A204.1 (cell line): ENCODE measurements around the gene KCNK2.

Experiments used
- FAIRE-seq: peaks from 2 replicates; lab custom pipeline; 2012; peaks lifted over from hg19 to GRCh38; lab: Jason Lieb, UNC

The KCNK2 gene

GRCh38 chr1:215082532-215083382 is at the start of gene KCNK2:
Gene KCNK2, plus strand, starts transcription at chr1:215082737. Its CDS starts 649 bp downstream, at chr1:215083386.
- FAIRE-seq, result no peak

- no peak for FAIRE-seq
These were observed 49.5 kb upstream of the KCNK2 start for GRCh38 chr1:215032911-215033526.

DNA sequence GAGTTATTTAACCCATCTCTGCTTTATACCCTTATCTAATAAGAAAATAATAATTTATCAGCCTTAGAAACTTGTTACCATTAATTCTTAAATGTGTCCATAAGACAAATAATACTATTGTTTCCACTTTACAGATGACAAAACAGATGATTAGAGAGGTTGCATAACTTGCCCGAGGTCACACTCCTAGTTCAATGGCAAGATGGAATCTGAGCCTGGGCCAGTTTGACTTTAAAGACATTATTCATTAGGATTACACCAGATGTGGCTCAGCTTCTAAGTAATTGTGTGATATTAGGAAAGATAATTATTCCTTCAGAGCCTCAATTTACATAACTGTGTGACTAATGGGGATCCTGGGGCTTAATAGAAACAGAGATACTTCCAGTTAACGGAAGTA is 42.3 kb upstream of the KCNK2 start:
- FAIRE-seq, result no peak

DNA sequence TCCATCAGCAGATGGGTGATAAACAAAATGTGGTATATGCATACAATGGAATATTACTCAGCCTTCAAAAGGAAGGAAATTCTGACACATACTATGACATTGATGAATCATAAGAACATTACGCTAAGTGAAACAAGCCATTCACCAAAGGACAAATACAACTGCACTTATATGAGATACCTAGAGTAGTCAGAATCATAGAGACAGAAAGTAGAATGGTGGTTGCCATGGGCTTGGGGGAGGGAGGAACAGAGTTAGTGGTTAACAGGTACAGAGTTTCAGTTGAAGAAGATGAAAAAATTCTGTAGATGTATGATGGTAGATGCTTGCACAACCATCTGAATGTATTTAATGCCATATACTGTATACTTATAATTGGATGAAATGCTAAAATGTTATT is 39.1 kb upstream of the KCNK2 start:
- no peak for FAIRE-seq

DNA sequence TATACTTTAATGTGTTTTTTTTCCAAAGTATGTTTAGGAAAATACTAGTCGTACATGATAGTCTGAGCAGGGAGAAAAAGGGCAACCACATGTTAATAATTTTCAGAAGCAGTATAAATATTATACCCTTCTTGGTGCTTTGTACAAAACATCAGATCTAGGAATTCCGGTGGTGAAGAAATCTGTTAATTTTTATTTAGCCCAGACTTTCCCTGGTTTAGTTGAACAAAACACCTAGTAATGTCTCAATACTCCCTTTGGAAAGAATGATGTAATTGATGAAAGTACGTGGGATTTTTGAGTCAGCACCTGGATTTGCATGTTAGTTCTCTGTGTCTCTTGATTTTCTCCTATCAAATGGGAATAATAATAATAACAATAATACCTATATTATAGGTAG is 38.4 kb upstream of the KCNK2 start:
- FAIRE-seq, result no peak

DNA sequence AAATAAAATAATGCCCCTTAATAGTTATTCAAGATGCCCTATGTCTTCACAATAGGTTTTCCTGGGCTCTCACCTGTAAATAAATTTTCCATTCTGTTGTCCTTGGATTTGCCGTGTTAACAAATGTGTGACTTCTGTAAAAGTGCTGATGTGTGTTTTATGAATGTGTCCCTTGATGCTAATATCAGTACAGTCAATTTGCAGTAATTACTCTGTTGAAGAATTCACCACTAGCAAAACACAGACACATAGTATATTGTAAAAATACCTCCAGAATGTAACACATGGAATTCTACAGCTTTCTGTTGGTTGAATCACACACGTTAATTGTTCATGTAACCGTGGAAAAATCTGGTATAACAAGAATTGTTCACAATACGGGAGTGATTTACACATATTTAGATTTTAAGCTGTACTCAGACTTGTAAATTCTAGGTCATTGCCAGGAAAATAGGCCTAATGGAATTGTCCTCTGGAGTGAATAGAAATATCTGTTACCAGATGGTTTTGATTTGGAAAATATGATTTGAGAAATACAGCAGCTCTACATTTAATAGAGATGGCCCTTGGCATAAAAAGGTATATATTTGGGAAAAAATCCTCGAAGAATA is 36.7 kb upstream of the KCNK2 start:
- FAIRE-seq, result no peak

DNA sequence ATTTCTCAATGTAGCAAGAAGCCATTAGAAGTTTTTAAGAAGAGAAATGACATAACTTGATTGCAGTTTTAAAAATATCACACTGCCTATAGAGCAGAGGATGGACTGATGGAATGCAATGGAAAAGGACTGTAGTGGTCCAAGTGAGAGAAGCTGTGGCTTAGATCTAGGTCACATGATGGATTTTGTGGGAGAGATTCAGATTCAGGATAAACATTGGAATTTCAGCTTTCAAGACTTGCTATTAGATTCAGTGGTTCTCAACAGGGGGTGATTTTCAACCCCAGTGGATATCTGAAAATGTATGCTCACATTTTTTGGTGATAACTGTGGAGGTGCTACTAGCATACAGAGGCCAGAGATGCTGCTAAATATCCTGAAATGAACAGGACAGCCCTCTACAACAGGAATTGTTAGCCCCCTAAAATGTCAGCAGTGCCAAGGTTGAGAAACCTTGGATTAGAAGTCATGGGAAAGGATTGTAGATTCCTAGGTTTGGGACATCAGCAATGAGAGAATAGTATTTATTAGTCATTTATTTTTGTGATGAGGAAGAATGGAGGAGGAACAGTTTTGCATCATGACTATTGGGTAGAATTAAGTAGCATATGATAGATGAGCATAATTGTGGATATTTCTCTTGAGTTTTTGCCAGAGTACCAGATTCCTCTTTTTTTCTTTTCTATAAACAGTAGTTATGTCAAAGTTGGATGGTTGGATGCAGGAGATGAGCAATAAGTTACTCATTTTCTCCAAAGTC is 30.1 kb upstream of the KCNK2 start:
- FAIRE-seq, result no peak

GRCh38 chr1:215054266-215054665 is 28.3 kb upstream of the KCNK2 start:
- no peak for FAIRE-seq

DNA sequence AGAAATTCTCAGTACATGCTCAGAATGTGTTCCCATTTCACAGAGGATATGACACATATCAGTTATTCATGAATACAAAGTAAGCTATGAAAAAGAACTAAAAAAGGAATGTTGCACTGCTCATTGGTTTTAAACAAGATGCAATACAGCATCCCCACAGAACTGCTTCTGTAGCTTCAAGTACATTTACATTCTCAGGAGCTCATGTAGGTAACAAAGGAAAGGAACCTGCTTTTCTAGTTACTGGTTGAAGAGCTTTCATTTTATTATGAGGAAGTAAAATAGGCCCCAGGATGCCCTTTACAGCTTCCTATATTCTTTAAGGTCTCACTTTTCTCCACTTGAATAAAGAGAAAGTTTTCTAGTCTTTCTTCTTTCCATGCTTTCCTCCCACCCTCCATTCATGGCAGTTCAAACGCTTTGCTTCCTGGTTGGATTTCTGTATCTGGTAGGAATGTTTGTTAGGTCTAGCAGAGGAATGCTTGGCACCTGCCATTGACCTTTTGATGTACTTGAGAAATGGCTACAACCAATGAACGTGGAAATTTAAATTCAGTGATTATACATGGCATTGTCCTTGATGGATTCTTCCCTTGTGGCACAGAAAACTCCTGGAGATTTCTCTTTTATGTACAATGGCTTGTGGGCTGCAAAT is 27.1 kb upstream of the KCNK2 start:
- FAIRE-seq, result no peak

- no peak for FAIRE-seq
These were observed 26.0 kb upstream of the KCNK2 start for GRCh38 chr1:215056584-215056983.

DNA sequence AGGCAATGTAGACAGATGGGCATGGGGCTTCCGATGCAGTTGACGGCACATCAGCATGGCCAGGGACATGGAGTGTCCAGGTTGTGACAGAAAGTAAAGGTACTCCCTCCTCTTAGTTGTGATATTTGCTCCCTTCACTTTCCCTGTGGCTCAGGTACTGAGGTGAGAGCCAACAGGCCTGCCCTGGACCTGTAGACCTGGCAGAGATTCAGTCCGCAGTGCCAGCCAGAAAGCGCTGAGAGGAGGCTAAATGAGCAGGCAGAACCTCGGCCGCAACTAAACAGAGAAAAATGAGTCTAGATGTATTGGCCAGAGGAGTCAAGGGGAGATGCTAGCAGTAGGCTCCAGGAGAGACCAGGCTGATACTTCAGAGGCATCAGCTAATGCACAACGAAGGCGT is 22.6 kb upstream of the KCNK2 start:
- no peak for FAIRE-seq

DNA sequence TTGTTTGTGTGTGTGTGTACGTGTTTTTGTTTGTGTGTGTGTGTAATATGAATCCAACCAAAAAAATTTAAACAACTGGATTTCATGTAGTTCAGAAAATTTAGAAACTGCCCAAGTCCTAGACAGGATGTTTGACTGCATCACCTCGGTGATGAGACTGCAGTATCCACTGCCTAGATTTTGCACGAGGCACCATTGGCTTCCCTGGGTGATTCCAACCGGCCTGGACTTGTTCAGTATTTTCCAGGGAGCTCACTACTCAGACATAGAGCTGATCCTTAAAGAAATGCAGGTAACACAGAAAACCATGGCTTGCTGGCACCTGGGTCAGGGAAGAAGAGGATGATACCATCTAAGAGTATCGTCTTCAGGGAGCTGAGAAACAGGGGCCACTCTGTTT is 18.2 kb upstream of the KCNK2 start:
- no peak for FAIRE-seq

- no peak for FAIRE-seq
These were observed 11.5 kb upstream of the KCNK2 start for GRCh38 chr1:215071078-215071477.

DNA sequence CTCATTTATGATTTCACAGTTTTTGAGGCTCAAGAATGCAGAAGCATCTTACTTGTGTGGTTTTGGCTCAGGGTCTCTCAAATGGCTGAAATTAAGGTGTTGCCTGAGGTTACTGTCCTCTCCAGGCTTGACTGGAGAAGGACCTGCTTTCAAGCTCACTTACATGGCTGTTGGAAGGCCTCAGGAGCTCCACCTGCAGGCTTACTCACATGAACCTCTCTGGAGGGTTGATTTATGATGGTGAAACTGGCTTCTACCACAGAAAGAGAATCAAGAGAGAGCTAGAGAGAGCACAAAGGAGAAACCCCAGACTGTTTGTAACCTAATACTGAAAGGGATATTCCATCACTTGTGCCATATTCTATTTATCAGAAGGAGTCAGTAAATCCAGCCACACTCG is 6.2 kb upstream of the KCNK2 start:
- no peak for FAIRE-seq

DNA sequence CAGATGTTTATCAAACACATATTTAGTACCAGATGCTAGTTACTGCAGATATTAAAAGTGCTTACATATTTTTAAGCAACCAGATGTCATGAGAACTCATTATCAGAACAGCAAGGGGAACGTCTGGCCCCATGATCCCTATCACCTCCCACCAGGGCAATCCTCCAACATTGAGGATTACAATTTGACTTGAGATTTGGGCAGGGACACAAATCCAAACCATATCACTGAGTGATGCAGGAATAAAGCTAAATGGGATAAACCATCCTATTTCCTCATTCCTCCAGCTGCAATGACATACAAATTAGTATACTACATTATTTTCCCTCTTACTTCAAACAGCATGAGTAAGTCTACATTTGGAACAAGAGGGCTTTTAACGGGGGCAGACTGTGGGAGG is 3.1 kb upstream of the KCNK2 start:
- FAIRE-seq, result no peak

DNA sequence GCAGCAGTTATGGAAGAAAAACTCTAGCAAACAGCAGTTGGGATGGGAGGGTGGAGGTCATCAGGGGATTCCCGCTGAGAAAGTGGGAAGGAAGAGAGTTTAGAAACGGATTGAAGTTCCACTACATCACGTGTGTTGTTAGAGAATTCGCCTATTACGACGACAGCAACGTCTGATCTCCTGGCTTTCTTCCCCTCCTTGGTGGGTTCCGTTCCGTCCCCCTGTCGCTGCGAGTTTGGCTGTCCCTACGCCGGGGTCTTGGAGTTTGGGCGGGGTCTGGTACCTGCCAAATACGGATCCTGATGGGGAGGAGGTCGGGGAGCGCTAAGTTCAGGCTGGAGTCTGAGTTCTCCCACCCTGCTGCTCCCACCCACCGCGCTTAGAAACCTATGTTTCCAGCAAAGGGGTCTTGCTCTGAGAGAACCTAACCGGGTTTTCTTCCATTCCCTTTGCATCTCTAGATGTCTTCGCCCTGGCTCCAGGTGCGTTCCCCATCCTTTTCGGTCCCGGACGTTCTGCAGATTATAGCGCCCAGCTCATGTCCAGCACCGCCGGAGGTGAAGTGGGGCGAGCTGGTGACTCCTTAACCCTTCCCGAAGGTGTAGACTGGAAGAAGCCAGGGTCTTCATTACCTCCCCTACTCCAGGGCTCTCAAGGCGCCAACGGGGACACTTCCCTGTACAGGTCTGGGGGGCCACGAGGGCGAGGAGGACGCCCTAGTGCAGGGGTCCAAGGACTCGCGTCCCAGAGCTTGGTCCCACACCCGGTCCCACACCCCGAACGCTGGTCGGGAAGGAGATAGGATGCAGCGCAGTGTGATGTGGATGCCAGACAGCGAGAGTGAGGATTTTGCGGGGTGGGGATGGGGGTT is 641 bp upstream of the KCNK2 start:
- FAIRE-seq, result no peak

DNA sequence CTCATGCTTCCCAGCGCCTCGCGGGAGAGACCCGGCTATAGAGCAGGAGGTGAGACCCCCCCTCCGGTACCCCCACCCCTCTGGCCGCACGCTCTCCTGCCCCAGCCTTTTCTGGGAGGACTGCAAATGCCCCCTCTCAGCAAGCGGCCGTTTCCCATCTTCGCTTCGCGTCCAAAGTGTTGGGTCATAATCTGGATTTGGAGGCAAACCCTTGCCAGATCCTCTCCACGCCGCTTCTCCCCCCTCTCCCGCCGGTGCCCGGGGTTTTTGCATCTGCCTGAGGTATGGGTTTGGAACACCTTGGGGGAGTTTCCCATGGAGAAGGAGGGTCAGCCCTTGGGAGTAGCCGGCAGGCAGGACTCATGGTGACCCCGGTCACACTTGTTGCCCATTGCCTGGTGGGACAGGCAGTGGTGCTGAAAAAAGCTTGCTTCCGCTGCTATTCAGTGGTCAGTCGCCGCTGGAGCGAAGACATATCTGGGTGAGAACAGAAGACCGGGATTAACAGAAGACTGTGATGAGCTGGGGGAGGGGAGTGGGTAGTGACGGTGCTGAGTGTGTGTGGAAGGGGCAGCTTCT is 935 bp downstream of the KCNK2 start:
- FAIRE-seq, result no peak

- FAIRE-seq, result no peak
These were observed 2.1 kb downstream of the KCNK2 start for GRCh38 chr1:215084621-215085020.

DNA sequence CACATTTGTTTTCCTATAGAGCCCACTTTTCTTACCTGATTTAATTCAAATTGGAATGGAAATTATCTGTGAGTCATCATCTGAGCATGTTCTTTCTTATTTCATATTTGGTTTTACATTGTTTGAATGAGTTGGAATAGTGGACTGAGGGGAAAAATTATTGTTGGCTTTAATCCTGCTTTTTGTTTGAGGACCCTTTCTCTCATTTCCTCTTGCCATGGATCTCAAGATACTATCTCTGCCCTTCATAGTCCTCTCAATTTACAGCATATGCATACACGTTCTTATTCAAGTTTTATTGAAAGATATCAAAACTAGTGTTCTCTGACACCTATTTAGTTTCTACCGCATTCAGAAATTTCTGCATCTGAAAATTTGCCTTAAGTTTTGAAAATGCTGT is 5.1 kb downstream of the KCNK2 start:
- FAIRE-seq, result no peak

DNA sequence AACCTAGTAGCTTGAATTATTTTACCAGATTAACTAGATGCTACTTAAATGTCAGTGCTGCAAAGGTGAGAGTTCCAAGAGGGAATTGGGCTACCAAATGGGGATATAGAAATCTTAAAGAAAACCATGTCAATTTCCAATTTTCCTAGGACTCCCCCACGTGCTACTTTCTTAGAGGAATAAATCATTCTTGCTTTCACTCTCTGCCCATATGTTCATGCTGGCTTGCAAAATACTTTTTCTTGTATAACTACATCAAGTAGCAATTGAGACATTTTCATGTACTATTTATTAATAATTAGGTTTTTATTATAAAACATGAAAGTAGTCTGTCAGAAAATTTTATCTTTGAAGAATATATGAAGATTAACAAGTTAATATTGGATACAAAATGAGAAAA is 11.8 kb downstream of the KCNK2 start:
- no peak for FAIRE-seq

DNA sequence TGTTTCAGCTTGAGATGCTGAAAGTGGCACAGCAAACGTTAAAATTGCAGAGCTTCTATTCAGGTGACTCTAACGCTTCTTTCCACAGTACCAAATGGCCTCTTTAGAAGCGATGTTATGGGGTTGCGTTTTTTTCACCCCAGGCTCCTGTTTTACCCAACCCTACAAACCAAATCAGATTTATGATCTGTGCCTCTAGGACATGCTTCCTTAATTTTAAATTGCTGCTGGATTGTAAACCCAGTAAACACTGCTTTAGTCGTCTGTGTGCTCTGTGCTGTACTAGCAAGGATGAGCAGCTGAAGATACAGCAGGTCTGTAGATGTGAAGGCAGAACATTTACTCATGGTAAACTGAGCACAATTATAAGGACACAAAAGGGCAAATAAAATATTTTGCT is 13.0 kb downstream of the KCNK2 start:
- FAIRE-seq, result no peak
